WTC11 (cell line): ENCODE data around the gene DNAAF5. TPM values are rescaled to one million over a fixed set of nuclear protein-coding genes. Genes with fewer than 3 reads are reported as not detected.
A peak's percentile ranks its signal among the peaks of the same experiment; 100 is the strongest.

Source experiments
- ATAC-seq: fragments of 200-7000 bp; cut with Tn5 transposase; 2 replicates; pipeline ENCODE4 v1.10.0; 2021; ENCODE audit warnings: mild to moderate bottlenecking, moderate library complexity
- CTCF ChIA-PET: fragments of 300-600 bp; sonication (Branson Sonifier 250); formaldehyde crosslinking; loops from one replicate; lab custom pipeline; 2021; ENCODE audit warnings: antibody characterized with exemption; lab: Charles Lee
- POLR2A ChIA-PET: fragments of 350-600 bp; sonication (Branson Sonifier 250); formaldehyde crosslinking; loops from one replicate; lab custom pipeline; 2021; ENCODE audit warnings: antibody characterized with exemption; lab: Charles Lee
- DNase-seq: peaks from one replicate; pipeline ENCODE4 v3.0.0; 2021; ENCODE audit warnings: low spot score
- H3K27ac Mint-ChIP-seq: 2 replicates; pipeline ENCODE4 v1.8.0; 2021; ENCODE audit warnings: mixed read lengths
- H3K27me3 Mint-ChIP-seq: 2 replicates; pipeline ENCODE4 v1.8.0; 2021; ENCODE audit warnings: low read depth, mild to moderate bottlenecking, moderate library complexity, mixed read lengths
- H3K36me3 Mint-ChIP-seq: 2 replicates; pipeline ENCODE4 v1.8.0; 2021; ENCODE audit warnings: mixed read lengths
- H3K4me1 Mint-ChIP-seq: 2 replicates; pipeline ENCODE4 v1.8.0; 2022; ENCODE audit warnings: mixed read lengths
- H3K4me3 Mint-ChIP-seq: 2 replicates; pipeline ENCODE4 v1.8.0; 2021; ENCODE audit warnings: mild to moderate bottlenecking, moderate library complexity, mixed read lengths
- H3K9me3 Mint-ChIP-seq: 2 replicates; pipeline ENCODE4 v1.8.0; 2021; ENCODE audit warnings: mixed read lengths
- CBFB ChIP-seq: sonication (generic); formaldehyde crosslinking; IDR thresholded peaks from 2 replicates; pipeline ENCODE4 v1.8.1; 2022; ENCODE audit warnings: mild to moderate bottlenecking, low read depth, missing genetic modification reagents
- E2F1 ChIP-seq: sonication (generic); formaldehyde crosslinking; IDR thresholded peaks from 2 replicates; pipeline ENCODE4 v1.8.0; 2022; ENCODE audit warnings: mild to moderate bottlenecking, missing genetic modification reagents
- ELF4 ChIP-seq: sonication (generic); formaldehyde crosslinking; IDR thresholded peaks from 2 replicates; pipeline ENCODE4 v1.8.1; 2022; ENCODE audit warnings: low read depth, mild to moderate bottlenecking, moderate library complexity, missing genetic modification reagents
- EMX1 ChIP-seq: fragments of 250-450 bp; sonication (Bioruptor Pico); IDR thresholded peaks from 2 replicates; pipeline ENCODE4 v1.8.0; 2021; ENCODE audit warnings: mild to moderate bottlenecking
- ESRRA ChIP-seq: sonication (generic); formaldehyde crosslinking; IDR thresholded peaks from 2 replicates; pipeline ENCODE4 v1.8.1; 2022; ENCODE audit warnings: mild to moderate bottlenecking, missing genetic modification reagents, borderline replicate concordance
- GRHL2 ChIP-seq: fragments of 250-450 bp; sonication (Bioruptor Pico); IDR thresholded peaks from 2 replicates; pipeline ENCODE4 v1.8.0; 2022; ENCODE audit warnings: mild to moderate bottlenecking, moderate library complexity; ENCODE audit not compliant: insufficient replicate concordance, severe bottlenecking
- GTF2I ChIP-seq: fragments of 250-450 bp; sonication (Bioruptor Pico); conservative IDR thresholded peaks from 2 replicates; pipeline ENCODE4 v1.4.0; 2021; ENCODE audit warnings: mild to moderate bottlenecking
- JUN ChIP-seq: sonication (generic); formaldehyde crosslinking; IDR thresholded peaks from 2 replicates; pipeline ENCODE4 v1.8.0; 2023; ENCODE audit warnings: mild to moderate bottlenecking, missing genetic modification reagents
- KAT7 ChIP-seq: sonication (generic); formaldehyde crosslinking; IDR thresholded peaks from 2 replicates; pipeline ENCODE4 v1.8.1; 2023; ENCODE audit warnings: missing genetic modification reagents, mild to moderate bottlenecking, borderline replicate concordance
- MYBL2 ChIP-seq: sonication (generic); formaldehyde crosslinking; IDR thresholded peaks from 2 replicates; pipeline ENCODE4 v1.8.1; 2023; ENCODE audit warnings: mild to moderate bottlenecking, moderate library complexity, missing genetic modification reagents
- NFYB ChIP-seq: sonication (generic); formaldehyde crosslinking; conservative IDR thresholded peaks from 2 replicates; pipeline ENCODE4 v1.8.0; 2022; ENCODE audit warnings: low read depth, missing genetic modification reagents
- SMAD3 ChIP-seq: sonication (generic); formaldehyde crosslinking; IDR thresholded peaks from 2 replicates; pipeline ENCODE4 v1.8.0; 2022; ENCODE audit warnings: missing genetic modification reagents, mild to moderate bottlenecking, borderline replicate concordance
- SMAD4 ChIP-seq: sonication (generic); formaldehyde crosslinking; IDR thresholded peaks from 2 replicates; pipeline ENCODE4 v1.8.0; 2022; ENCODE audit warnings: mild to moderate bottlenecking, missing genetic modification reagents
- TCF7 ChIP-seq: sonication (generic); formaldehyde crosslinking; IDR thresholded peaks from 2 replicates; pipeline ENCODE4 v1.8.0; 2022; ENCODE audit warnings: mild to moderate bottlenecking, low read depth, missing genetic modification reagents, moderate library complexity
- ZNF263 ChIP-seq: sonication (generic); formaldehyde crosslinking; IDR thresholded peaks from 2 replicates; pipeline ENCODE4 v1.8.1; 2022; ENCODE audit warnings: low read depth, mild to moderate bottlenecking, moderate library complexity, missing genetic modification reagents
- ZNF416 ChIP-seq: fragments of 250-450 bp; sonication (Bioruptor Pico); IDR thresholded peaks from 2 replicates; pipeline ENCODE4 v1.9.0; 2021; ENCODE audit warnings: mild to moderate bottlenecking, inconsistent platforms
- ZNF671 ChIP-seq: fragments of 250-450 bp; sonication (Bioruptor Pico); IDR thresholded peaks from 2 replicates; pipeline ENCODE4 v1.8.0; 2021; ENCODE audit warnings: mild to moderate bottlenecking
- total RNA-seq: library from RNA; stranded (reverse); gene quantifications from 3 replicates; pipeline ENCODE4 v1.2.3, GENCODE V29; 2021
- TF ChIP-seq, protein P1 (sequence below): fragments of 250-450 bp; sonication (Bioruptor Pico); conservative IDR thresholded peaks from 2 replicates; pipeline ENCODE4 v1.9.0; 2021; ENCODE audit warnings: mild to moderate bottlenecking
- TF ChIP-seq, protein P2 (sequence below): fragments of 250-450 bp; sonication (Bioruptor Pico); IDR thresholded peaks from 2 replicates; pipeline ENCODE4 v1.8.0; 2021; ENCODE audit warnings: mild to moderate bottlenecking
- TF ChIP-seq, protein P3 (sequence below): fragments of 250-450 bp; sonication (Bioruptor Pico); IDR thresholded peaks from 2 replicates; pipeline ENCODE4 v1.9.0; 2021; ENCODE audit warnings: moderate library complexity, mild to moderate bottlenecking, inconsistent platforms, borderline replicate concordance

Gene DNAAF5
- total RNA-seq, 1 experiment from 2014 or later: 62.2 TPM

DNA sequence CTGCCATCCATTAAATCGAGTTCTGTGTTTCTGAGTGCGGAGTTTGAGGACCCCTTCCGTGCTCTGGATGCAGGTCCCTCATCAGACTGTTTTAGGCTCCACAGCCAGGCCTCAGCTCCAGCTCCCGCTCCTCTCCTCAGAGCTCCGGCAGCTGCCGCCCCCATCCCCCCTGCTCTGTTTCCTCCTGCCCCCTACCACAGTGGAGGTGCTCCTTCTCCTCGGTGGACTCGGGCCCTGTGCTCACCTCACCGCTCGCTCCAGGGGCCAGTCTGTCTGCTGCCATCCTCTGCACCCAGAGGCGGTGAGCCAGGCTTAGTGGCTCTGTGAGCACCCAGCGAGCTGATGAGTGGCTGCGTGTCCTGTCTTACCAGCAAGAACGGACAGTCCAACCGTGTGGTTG lies 21.9 kb downstream of the DNAAF5 start:
- ATAC-seq (no peak), DNase-seq (no peak)
- TF ChIP-seq SMAD3 (CRISPR knock-in tag) (no peak), ELF4 (no peak), EMX1 (CRISPR knock-in tag) (no peak), GTF2I (no peak), TCF7 (CRISPR knock-in tag) (no peak)
- TF ChIP-seq, protein P1, sequence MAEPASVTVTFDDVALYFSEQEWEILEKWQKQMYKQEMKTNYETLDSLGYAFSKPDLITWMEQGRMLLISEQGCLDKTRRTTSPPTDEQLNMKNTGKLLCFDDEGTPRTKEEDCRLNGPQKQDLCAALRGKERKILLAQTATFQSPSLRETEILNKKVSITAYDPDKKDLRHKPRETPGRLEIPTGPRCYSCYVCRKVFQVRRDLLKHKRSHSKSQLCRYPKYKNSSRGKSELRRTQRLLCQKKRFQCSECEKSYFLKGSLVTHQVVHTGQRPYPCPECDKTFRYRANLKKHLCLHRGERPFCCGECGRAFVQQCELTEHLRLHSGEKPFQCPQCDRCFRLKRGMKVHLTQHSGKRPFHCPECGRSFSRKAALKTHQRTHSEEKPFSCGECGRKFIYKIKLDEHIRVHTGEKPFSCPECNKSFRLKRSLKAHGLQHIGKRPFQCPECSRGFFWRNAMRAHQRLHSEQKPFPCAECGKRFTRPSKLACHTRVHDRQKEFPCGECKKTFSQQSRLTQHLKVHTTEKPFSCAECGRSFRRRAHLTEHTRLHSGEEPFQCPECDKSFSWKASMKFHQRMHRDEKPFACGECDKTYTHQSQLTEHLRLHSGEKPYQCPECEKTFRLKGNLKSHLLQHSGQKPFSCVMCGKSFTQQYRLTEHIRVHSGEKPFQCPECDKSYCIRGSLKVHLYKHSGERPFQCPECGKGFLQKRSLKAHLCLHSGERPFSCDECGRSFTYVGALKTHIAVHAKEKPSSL (CRISPR knock-in tag): no peak
- TF ChIP-seq, protein P2, sequence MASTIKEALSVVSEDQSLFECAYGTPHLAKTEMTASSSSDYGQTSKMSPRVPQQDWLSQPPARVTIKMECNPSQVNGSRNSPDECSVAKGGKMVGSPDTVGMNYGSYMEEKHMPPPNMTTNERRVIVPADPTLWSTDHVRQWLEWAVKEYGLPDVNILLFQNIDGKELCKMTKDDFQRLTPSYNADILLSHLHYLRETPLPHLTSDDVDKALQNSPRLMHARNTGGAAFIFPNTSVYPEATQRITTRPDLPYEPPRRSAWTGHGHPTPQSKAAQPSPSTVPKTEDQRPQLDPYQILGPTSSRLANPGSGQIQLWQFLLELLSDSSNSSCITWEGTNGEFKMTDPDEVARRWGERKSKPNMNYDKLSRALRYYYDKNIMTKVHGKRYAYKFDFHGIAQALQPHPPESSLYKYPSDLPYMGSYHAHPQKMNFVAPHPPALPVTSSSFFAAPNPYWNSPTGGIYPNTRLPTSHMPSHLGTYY (CRISPR knock-in tag): no peak
- TF ChIP-seq, protein P3, sequence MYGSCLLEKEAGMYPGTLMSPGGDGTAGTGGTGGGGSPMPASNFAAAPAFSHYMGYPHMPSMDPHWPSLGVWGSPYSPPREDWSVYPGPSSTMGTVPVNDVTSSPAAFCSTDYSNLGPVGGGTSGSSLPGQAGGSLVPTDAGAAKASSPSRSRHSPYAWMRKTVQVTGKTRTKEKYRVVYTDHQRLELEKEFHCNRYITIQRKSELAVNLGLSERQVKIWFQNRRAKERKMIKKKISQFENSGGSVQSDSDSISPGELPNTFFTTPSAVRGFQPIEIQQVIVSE (CRISPR knock-in tag): no peak
- ChIA-PET POLR2A (no interaction called here), CTCF (no interaction called here)
- peaks cover 3% of the 10 kb centered on the region; the same call in 1 of the 2 replicates for H3K9me3 Mint-ChIP-seq
- no peak overlapping the region for H3K4me3 Mint-ChIP-seq
- H3K27me3 Mint-ChIP-seq: no peaks in the 10 kb centered on the region
- no peaks in the 10 kb centered on the region for H3K4me1 Mint-ChIP-seq
- peaks cover 26% of the 10 kb centered on the region for H3K36me3 Mint-ChIP-seq
- H3K27ac Mint-ChIP-seq: peak overlapping the region; percentile 94

DNA sequence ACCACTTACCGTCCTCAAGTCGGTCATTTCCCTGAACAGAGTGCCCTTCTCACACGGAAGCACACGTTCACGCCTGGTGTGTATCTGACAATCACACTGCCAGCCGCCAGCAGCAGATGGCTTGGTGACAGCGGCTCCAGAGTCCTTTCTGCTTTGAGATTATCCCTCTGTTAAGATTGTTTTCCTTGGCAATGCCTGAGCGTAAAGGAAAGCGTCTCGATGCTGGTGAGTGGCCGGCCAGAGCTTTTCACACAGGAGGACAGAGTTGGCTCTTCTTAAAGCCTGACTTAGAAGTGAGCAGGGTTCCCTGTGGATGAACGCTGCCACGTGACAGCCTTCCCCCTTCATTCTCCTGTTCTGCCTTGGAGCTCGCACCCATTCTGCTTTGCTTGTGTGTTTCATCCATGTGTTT lies 22.6 kb downstream of the DNAAF5 start:
- H3K4me1 Mint-ChIP-seq: no peaks in the 10 kb centered on the region
- TF ChIP-seq MYBL2 (CRISPR knock-in tag) (no peak), ZNF416 (CRISPR knock-in tag) (no peak), ZNF671 (CRISPR knock-in tag) (no peak), SMAD4 (no peak), ZNF263 (CRISPR knock-in tag) (no peak), E2F1 (CRISPR knock-in tag) (no peak), NFYB (CRISPR knock-in tag) (no peak), CBFB (CRISPR knock-in tag) (no peak), JUN (no peak), ESRRA (CRISPR knock-in tag) (no peak), GRHL2 (CRISPR knock-in tag) (no peak), KAT7 (CRISPR knock-in tag) (no peak), EMX1 (CRISPR knock-in tag) (no peak)
- H3K27ac Mint-ChIP-seq: peak overlapping the region; percentile 25; the same call in 1 of the 2 replicates
- DNase-seq (no peak), ATAC-seq (no peak)
- H3K4me3 Mint-ChIP-seq: no peak overlapping the region
- H3K27me3 Mint-ChIP-seq: no peaks in the 10 kb centered on the region
- POLR2A ChIA-PET: no interaction called here
- CTCF ChIA-PET: no interaction called here
- H3K36me3 Mint-ChIP-seq: peaks cover 25% of the 10 kb centered on the region
- peaks cover 3% of the 10 kb centered on the region; the same call in 1 of the 2 replicates for H3K9me3 Mint-ChIP-seq
